GM12878 (cell line): ENCODE results near the gene KLHL25. TPM values are rescaled to one million over a fixed set of nuclear protein-coding genes. Genes with fewer than 3 reads are reported as not detected.
A peak's percentile ranks its signal among the peaks of the same experiment; 100 is the strongest.

Experiments
- ASH2L ChIP-seq: fragments of 300-600, 200-600 bp; sonication (generic); IDR thresholded peaks from 2 replicates; pipeline ENCODE4 v1.6.1; 2017; ENCODE audit warnings: low read depth, mild to moderate bottlenecking, borderline replicate concordance
- BHLHE40 ChIP-seq, 2 experiments: fragments of 450-650 bp in 1 of 2; IDR thresholded peaks; 2 replicates each; pipeline ENCODE4 v1.6.1; 2011 to 2017; ENCODE audit warnings: low read depth in 2 of 2, borderline replicate concordance in 1 of 2, improper control_type of control experiment in 1 of 2, low read length in 1 of 2, mild to moderate bottlenecking in 1 of 2
- CEBPB ChIP-seq, 2 experiments: fragments of 150-350 bp in 1 of 2; IDR thresholded peaks; 2 replicates each; pipeline ENCODE4 v1.6.1; 2012 to 2014; ENCODE audit warnings: low read depth in 2 of 2, low read length in 2 of 2, borderline replicate concordance in 1 of 2, inconsistent platforms in 1 of 2
- EGR1 ChIP-seq, 2 experiments: IDR thresholded peaks; 1 replicate in 1 of 2; 2 replicates in 1 of 2; pipeline ENCODE4 v1.6.1; 2011 to 2012; ENCODE audit warnings: low read depth in 2 of 2, low read length in 2 of 2, borderline replicate concordance in 1 of 2, mild to moderate bottlenecking in 1 of 2, moderate library complexity in 1 of 2
- ETV6 ChIP-seq, 2 experiments: fragments of 450-650 bp in 1 of 2; IDR thresholded peaks in 1 of 2; conservative IDR thresholded peaks in 1 of 2; 2 replicates each; pipeline ENCODE4 v1.6.1; 2014; ENCODE audit warnings: antibody characterized with exemption in 1 of 2, borderline replicate concordance in 1 of 2, low read depth in 1 of 2, mild to moderate bottlenecking in 1 of 2, moderate library complexity in 1 of 2
- FOS ChIP-seq: IDR thresholded peaks from 3 replicates; pipeline ENCODE4 v1.6.1; 2011; ENCODE audit warnings: borderline replicate concordance; ENCODE audit not compliant: insufficient read length; ENCODE audit errors: extremely low read depth
- HDAC6 ChIP-seq: fragments of 200-600 bp; sonication (generic); IDR thresholded peaks from one replicate; pipeline ENCODE4 v1.8.0; 2017; ENCODE audit warnings: antibody characterized with exemption; ENCODE audit not compliant: unreplicated experiment
- IKZF1 ChIP-seq: fragments of 450-650 bp; conservative IDR thresholded peaks from 2 replicates; pipeline ENCODE4 v1.6.1; 2017; ENCODE audit warnings: antibody characterized with exemption, mild to moderate bottlenecking
- KDM1A ChIP-seq: fragments of 200-600 bp; sonication (generic); IDR thresholded peaks from 2 replicates; pipeline ENCODE4 v1.6.1; 2016; ENCODE audit warnings: borderline replicate concordance
- RFX5 ChIP-seq: IDR thresholded peaks from 2 replicates; pipeline ENCODE4 v1.6.1; 2011; ENCODE audit warnings: low read depth, low read length, improper control_type of control experiment
- SREBF1 ChIP-seq: IDR thresholded peaks from 2 replicates; pipeline ENCODE4 v1.6.1; 2012; ENCODE audit warnings: mild to moderate bottlenecking, low read length
- STAT1 ChIP-seq: fragments of 450-650 bp; conservative IDR thresholded peaks from 2 replicates; pipeline ENCODE4 v1.6.1; 2014; ENCODE audit warnings: antibody characterized with exemption, mild to moderate bottlenecking
- TAF1 ChIP-seq: IDR thresholded peaks from 2 replicates; pipeline ENCODE4 v1.6.1; 2011; ENCODE audit warnings: mild to moderate bottlenecking, low read depth, low read length, borderline replicate concordance
- YBX1 ChIP-seq: fragments of 450-650 bp; IDR thresholded peaks from 2 replicates; pipeline ENCODE4 v1.6.1; 2016; ENCODE audit warnings: antibody characterized with exemption
- polyA plus RNA-seq, 11 experiments: library from polyadenylated mRNA; depleted of rRNA in 4 of 11; unstranded in 6 of 11; stranded (reverse) in 5 of 11; fragments of >200 nt; fragmentation: Nextera tagmentation in 4 of 11; fragmentation: Illumina TruSeq in 1 of 11; extraction: Ambion mirVana in 4 of 11; extraction: Trizol in 1 of 11; gene quantifications; 1 replicate in 1 of 11; 2 replicates in 10 of 11; pipeline versions ENCODE4 v1.2.1 to v1.2.3, GENCODE V29; 2011 to 2016; ENCODE audit warnings: inconsistent platforms in 2 of 11, missing spikeins in 2 of 11, low read depth in 1 of 11
- total RNA-seq, 4 experiments: library from RNA; depleted of rRNA in 3 of 4; stranded (reverse); fragments of >200 nt in 3 of 4; fragmentation: Illumina TruSeq in 1 of 4; extraction: Trizol in 1 of 4; gene quantifications; 2 replicates each; pipeline versions ENCODE4 v1.2.1 to v1.2.3, GENCODE V29; 2013 to 2021
- TF ChIP-seq, protein P1 (sequence below): fragments of 450-650 bp; IDR thresholded peaks from 2 replicates; pipeline ENCODE4 v1.6.1; 2017; ENCODE audit warnings: mild to moderate bottlenecking, moderate library complexity
- TF ChIP-seq, protein P2 (sequence below): fragments of 450-650 bp; IDR thresholded peaks from 2 replicates; pipeline ENCODE4 v1.6.1; 2016; ENCODE audit warnings: mild to moderate bottlenecking
- TF ChIP-seq, protein P3 (sequence below): fragments of 450-650 bp; conservative IDR thresholded peaks from 2 replicates; pipeline ENCODE4 v1.6.1; 2017; ENCODE audit warnings: mild to moderate bottlenecking, moderate library complexity
- TF ChIP-seq, protein P4 (sequence below): IDR thresholded peaks from 2 replicates; pipeline ENCODE4 v1.6.1; 2011; ENCODE audit warnings: mild to moderate bottlenecking, low read depth, low read length, moderate library complexity; ENCODE audit not compliant: insufficient replicate concordance

Gene KLHL25
- total and polyA plus RNA-seq, 10 of the 15 experiments (the other 5 are each of a cell fraction or from before 2014, with no cell fraction given), result 0.04 to 3.0 (median 2.1) TPM; not detected in 1

DNA sequence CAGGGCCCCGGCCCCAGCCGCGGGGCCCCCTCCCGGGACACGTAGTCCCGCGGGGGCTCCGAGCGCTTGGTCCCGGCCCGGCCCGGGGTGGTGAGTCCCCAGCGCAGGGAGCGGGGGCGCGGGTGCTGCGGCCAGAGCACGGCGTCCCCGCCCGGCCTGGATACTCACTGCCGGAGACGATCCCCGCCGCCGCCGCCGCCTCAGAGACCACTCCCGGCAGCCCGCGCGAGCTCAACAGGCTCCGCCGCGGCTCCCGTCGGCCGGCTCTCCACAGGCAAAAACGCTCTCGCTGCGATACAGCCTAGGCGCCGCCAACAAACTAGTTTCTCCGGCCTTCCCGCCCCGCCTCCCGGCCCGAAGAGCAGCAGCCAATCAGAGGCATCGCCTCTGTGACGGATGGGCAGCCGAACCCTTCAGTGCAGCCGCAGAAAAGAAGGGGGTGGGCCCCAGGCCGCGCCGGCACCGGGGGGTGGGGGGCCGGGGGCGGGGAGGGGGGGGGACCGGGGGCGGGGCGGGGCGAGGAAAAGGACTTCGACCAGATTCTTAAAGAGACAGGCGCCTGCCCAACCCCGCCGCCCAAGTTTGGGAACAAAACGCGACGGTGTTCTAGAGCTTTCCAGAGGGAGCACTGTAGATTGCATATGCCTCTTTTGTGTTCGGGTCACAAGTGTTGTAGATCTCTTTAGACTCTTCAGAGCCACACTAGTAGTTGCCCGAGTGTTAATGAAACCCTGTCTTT, at the start of gene KLHL25 (continued):
- TF ChIP-seq, protein P1, sequence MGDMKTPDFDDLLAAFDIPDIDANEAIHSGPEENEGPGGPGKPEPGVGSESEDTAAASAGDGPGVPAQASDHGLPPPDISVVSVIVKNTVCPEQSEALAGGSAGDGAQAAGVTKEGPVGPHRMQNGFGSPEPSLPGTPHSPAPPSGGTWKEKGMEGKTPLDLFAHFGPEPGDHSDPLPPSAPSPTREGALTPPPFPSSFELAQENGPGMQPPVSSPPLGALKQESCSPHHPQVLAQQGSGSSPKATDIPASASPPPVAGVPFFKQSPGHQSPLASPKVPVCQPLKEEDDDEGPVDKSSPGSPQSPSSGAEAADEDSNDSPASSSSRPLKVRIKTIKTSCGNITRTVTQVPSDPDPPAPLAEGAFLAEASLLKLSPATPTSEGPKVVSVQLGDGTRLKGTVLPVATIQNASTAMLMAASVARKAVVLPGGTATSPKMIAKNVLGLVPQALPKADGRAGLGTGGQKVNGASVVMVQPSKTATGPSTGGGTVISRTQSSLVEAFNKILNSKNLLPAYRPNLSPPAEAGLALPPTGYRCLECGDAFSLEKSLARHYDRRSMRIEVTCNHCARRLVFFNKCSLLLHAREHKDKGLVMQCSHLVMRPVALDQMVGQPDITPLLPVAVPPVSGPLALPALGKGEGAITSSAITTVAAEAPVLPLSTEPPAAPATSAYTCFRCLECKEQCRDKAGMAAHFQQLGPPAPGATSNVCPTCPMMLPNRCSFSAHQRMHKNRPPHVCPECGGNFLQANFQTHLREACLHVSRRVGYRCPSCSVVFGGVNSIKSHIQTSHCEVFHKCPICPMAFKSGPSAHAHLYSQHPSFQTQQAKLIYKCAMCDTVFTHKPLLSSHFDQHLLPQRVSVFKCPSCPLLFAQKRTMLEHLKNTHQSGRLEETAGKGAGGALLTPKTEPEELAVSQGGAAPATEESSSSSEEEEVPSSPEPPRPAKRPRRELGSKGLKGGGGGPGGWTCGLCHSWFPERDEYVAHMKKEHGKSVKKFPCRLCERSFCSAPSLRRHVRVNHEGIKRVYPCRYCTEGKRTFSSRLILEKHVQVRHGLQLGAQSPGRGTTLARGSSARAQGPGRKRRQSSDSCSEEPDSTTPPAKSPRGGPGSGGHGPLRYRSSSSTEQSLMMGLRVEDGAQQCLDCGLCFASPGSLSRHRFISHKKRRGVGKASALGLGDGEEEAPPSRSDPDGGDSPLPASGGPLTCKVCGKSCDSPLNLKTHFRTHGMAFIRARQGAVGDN, result 0 out of 2 replicates have a peak, but pooled peaks have one; percentile 11
- TF ChIP-seq FOS (peak; percentile 65), KDM1A (no peak), YBX1 (no peak), BHLHE40 (IDR thresholded peaks at IDR 0.05; ENCODE audit: borderline replicate concordance in 1 of 2, low read depth in 2 of 2, low read length in 1 of 2) (peak in 1 of 2 experiments; percentile 4; a peak in 1 of 4 replicates), HDAC6 (peak; percentile 62), ETV6 (conservative IDR thresholded peaks at IDR 0.05 in 1 of 2, IDR thresholded peaks at IDR 0.05 in 1 of 2; ENCODE audit: borderline replicate concordance in 1 of 2, low read depth in 1 of 2) (0 out of 4 replicates have a peak, but pooled peaks of 1 of the 2 experiments have one; percentile 1), RFX5 (0 out of 2 replicates have a peak, but pooled peaks have one; percentile 7), IKZF1 (peak; percentile 65), CEBPB (IDR thresholded peaks at IDR 0.05; ENCODE audit: borderline replicate concordance in 1 of 2, low read depth in 2 of 2, low read length in 2 of 2) (no peak), STAT1 (0 out of 2 replicates have a peak, but pooled peaks have one; percentile 57), EGR1 (IDR thresholded peaks at IDR 0.05; ENCODE audit: borderline replicate concordance in 1 of 2, low read depth in 2 of 2, low read length in 2 of 2) (peak in 1 of 2 experiments; percentile 53; a peak in 1 of 3 replicates), TAF1 (peak; percentile 62; the same call in 1 of the 2 replicates), SREBF1 (no peak), ASH2L (0 out of 2 replicates have a peak, but pooled peaks have one; percentile 52)
- TF ChIP-seq, protein P2, sequence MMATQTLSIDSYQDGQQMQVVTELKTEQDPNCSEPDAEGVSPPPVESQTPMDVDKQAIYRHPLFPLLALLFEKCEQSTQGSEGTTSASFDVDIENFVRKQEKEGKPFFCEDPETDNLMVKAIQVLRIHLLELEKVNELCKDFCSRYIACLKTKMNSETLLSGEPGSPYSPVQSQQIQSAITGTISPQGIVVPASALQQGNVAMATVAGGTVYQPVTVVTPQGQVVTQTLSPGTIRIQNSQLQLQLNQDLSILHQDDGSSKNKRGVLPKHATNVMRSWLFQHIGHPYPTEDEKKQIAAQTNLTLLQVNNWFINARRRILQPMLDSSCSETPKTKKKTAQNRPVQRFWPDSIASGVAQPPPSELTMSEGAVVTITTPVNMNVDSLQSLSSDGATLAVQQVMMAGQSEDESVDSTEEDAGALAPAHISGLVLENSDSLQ, result peak; percentile 98
- TF ChIP-seq, protein P3, sequence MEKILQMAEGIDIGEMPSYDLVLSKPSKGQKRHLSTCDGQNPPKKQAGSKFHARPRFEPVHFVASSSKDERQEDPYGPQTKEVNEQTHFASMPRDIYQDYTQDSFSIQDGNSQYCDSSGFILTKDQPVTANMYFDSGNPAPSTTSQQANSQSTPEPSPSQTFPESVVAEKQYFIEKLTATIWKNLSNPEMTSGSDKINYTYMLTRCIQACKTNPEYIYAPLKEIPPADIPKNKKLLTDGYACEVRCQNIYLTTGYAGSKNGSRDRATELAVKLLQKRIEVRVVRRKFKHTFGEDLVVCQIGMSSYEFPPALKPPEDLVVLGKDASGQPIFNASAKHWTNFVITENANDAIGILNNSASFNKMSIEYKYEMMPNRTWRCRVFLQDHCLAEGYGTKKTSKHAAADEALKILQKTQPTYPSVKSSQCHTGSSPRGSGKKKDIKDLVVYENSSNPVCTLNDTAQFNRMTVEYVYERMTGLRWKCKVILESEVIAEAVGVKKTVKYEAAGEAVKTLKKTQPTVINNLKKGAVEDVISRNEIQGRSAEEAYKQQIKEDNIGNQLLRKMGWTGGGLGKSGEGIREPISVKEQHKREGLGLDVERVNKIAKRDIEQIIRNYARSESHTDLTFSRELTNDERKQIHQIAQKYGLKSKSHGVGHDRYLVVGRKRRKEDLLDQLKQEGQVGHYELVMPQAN, result peak; percentile 68
- TF ChIP-seq, protein P4, sequence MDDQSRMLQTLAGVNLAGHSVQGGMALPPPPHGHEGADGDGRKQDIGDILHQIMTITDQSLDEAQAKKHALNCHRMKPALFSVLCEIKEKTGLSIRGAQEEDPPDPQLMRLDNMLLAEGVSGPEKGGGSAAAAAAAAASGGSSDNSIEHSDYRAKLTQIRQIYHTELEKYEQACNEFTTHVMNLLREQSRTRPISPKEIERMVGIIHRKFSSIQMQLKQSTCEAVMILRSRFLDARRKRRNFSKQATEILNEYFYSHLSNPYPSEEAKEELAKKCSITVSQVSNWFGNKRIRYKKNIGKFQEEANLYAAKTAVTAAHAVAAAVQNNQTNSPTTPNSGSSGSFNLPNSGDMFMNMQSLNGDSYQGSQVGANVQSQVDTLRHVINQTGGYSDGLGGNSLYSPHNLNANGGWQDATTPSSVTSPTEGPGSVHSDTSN, result peak; percentile 97
